ENCODE measurements around the gene KCTD18.
A peak's percentile ranks its signal among the peaks of the same experiment; 100 is the strongest.

Gene KCTD18

GRCh38 chr2:200523158-200523557 lies 13.3 kb upstream of the KCTD18 start:
- TF ChIP-seq POLR2A (IDR thresholded peaks at IDR 0.05; ENCODE audit: extremely low read depth, insufficient read length) (no peak), MYC (IDR thresholded peaks at IDR 0.05; ENCODE audit: low read depth, low read length) (no peak), CTCF (IDR thresholded peaks at IDR 0.05; ENCODE audit: low read depth, low read length) (no peak)
- TF ChIP-seq, protein P1, sequence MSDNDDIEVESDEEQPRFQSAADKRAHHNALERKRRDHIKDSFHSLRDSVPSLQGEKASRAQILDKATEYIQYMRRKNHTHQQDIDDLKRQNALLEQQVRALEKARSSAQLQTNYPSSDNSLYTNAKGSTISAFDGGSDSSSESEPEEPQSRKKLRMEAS (IDR thresholded peaks at IDR 0.05; ENCODE audit: low read depth, low read length): no peak
- no peak overlapping the region for H3K4me3 ChIP-seq (ENCODE audit: low read depth, low read length)
- DNase-seq (ENCODE audit: low read depth): no peak

- no peak overlapping the region for H3K4me3 ChIP-seq (ENCODE audit: low read depth, low read length)
- TF ChIP-seq MYC (IDR thresholded peaks at IDR 0.05; ENCODE audit: low read depth, low read length) (no peak), POLR2A (IDR thresholded peaks at IDR 0.05; ENCODE audit: extremely low read depth, insufficient read length) (no peak), CTCF (IDR thresholded peaks at IDR 0.05; ENCODE audit: low read depth, low read length) (no peak)
- TF ChIP-seq, protein P1 (IDR thresholded peaks at IDR 0.05; ENCODE audit: low read depth, low read length): no peak
- no peak for DNase-seq (ENCODE audit: low read depth)
These were observed 5.3 kb upstream of the KCTD18 start for GRCh38 chr2:200515155-200515554.

DNA sequence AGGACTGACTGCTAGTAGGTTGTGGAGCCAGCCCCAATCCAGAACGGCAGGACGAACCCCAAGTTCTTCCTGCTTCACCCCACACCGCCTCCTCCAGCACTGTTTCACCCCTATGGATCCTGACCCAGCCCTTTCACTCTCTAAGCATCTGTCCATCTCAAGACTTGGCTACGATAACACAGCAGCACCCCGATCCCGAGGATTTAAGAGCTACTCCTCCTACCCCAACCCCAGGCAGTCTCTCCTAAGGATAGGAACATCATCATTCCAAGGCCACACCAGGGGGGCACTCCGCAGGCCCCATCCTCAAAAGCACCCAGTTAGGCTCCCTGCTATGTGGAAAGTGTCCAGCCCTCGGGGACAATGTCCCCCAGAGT lies 645 bp downstream of the KCTD18 start:
- peak overlapping the region; percentile 81 for H3K4me3 ChIP-seq (ENCODE audit: low read depth, low read length)
- TF ChIP-seq CTCF (IDR thresholded peaks at IDR 0.05; ENCODE audit: low read depth, low read length) (no peak), POLR2A (IDR thresholded peaks at IDR 0.05; ENCODE audit: extremely low read depth, insufficient read length) (no peak), MYC (IDR thresholded peaks at IDR 0.05; ENCODE audit: low read depth, low read length) (no peak)
- TF ChIP-seq, protein P1 (IDR thresholded peaks at IDR 0.05; ENCODE audit: low read depth, low read length): no peak
- DNase-seq (ENCODE audit: low read depth): peak; percentile 32

- TF ChIP-seq POLR2A (IDR thresholded peaks at IDR 0.05; ENCODE audit: extremely low read depth, insufficient read length) (no peak), MYC (IDR thresholded peaks at IDR 0.05; ENCODE audit: low read depth, low read length) (no peak), CTCF (IDR thresholded peaks at IDR 0.05; ENCODE audit: low read depth, low read length) (no peak)
- TF ChIP-seq, protein P1 (IDR thresholded peaks at IDR 0.05; ENCODE audit: low read depth, low read length): no peak
- H3K4me3 ChIP-seq (ENCODE audit: low read depth, low read length): no peak overlapping the region
- DNase-seq (ENCODE audit: low read depth): no peak
These were observed 2.7 kb downstream of the KCTD18 start for GRCh38 chr2:200507179-200507578.

DNA sequence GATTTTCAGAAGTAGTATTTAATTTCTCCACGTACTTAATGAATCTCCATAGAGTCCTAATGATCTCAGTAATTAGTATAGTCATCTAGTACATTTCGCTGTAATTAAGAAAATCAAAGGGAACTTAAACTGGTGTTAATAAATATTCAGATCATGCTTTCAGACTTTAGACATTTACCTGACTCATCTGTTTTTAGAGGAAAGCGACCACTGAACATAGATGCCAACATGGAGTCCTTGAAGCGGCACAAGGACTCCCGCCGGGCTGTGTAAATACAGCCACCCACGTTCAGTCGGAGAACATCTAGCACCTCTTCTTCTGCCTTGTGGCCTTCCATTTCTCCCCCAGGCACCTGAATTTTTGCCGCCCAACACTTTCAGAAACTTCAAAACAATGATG lies 3.2 kb downstream of the KCTD18 start:
- no peak for DNase-seq (ENCODE audit: low read depth)
- H3K4me3 ChIP-seq (ENCODE audit: low read depth, low read length): no peak overlapping the region
- TF ChIP-seq POLR2A (IDR thresholded peaks at IDR 0.05; ENCODE audit: extremely low read depth, insufficient read length) (no peak), CTCF (IDR thresholded peaks at IDR 0.05; ENCODE audit: low read depth, low read length) (no peak), MYC (IDR thresholded peaks at IDR 0.05; ENCODE audit: low read depth, low read length) (no peak)
- TF ChIP-seq, protein P1 (IDR thresholded peaks at IDR 0.05; ENCODE audit: low read depth, low read length): no peak

DNA sequence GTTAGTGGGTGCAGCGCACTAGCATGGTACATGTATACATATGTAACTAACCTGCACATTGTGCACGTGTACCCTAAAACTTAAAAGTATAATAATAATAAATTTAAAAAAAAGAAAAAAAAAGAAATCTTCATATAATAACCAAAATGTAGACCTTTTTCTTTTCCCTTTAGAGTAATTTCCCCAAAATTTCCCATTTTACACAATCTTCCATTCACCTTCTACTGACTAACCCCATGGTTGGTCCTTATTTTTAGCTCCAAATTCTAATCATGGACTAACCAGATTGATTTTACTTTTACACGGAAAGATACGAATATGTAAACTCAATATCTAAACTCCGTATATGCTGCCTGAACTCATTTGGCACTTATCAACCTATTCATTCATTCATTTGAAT lies 7.7 kb downstream of the KCTD18 start:
- TF ChIP-seq POLR2A (IDR thresholded peaks at IDR 0.05; ENCODE audit: extremely low read depth, insufficient read length) (no peak), CTCF (IDR thresholded peaks at IDR 0.05; ENCODE audit: low read depth, low read length) (no peak), MYC (IDR thresholded peaks at IDR 0.05; ENCODE audit: low read depth, low read length) (no peak)
- TF ChIP-seq, protein P1 (IDR thresholded peaks at IDR 0.05; ENCODE audit: low read depth, low read length): no peak
- H3K4me3 ChIP-seq (ENCODE audit: low read depth, low read length): no peak overlapping the region
- no peak for DNase-seq (ENCODE audit: low read depth)

Data from NB4 (cell line).